Ureter (tissue), 1 donor: Measurements from ENCODE around the gene TULP1. TPM values are rescaled to one million over a fixed set of nuclear protein-coding genes. Genes with fewer than 3 reads are reported as not detected.

Experiments
- DNase-seq: peaks from one replicate; pipeline ENCODE4 v3.0.0-alpha.2; 2020; ENCODE audit warnings: low spot score
- total RNA-seq: library from RNA; stranded (reverse); gene quantifications from one replicate; pipeline ENCODE4 v1.2.4, GENCODE V29; 2023
- donor health status: DM: yes; HTN: yes; CAD: no.

The TULP1 gene
- total RNA-seq, 1 donor from 2014 or later, result 0.83 TPM

DNA sequence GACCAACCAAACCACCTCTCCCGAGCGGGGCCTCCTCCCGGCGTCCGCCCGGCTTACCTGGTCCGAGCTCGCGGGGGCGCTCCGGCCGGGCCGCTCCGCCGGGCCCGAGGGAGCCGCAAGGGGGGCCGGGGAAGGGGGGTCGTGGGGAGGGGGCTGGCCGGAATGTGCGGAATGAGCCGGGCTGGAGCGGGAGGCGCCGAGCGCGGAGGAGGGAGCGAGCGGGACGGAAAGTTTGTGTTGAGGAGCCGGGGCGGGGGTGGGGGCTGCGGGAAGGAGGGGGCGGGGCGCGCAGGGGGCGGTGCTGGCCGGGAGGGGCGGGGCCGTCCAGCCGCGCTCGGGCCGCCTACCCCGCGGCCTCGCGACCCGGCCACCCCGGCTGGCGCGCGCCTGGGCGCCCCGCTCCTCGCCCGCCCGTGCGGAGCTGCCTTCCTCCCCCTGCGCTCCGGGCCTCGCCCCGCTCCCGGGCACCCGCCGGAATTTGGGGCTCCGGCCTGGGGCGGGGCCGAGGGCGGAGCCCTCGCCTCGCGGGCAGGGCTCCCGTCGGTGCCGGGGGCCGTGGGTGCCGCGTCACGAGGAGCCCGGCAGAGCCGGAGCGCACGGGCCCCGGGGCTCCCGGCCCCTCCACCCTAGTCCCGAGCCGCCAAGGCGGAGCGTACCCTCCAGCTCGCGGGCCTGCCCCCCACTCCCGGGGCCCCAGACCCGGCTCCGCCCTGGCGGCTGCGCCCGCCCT is 15.7 kb downstream of the TULP1 start, which contains the start of gene TEAD3:
Gene TEAD3 (minus strand): TSS at position 239 of the 730 bp plus-strand sequence.
- DNase-seq, result peak; percentile 82

DNA sequence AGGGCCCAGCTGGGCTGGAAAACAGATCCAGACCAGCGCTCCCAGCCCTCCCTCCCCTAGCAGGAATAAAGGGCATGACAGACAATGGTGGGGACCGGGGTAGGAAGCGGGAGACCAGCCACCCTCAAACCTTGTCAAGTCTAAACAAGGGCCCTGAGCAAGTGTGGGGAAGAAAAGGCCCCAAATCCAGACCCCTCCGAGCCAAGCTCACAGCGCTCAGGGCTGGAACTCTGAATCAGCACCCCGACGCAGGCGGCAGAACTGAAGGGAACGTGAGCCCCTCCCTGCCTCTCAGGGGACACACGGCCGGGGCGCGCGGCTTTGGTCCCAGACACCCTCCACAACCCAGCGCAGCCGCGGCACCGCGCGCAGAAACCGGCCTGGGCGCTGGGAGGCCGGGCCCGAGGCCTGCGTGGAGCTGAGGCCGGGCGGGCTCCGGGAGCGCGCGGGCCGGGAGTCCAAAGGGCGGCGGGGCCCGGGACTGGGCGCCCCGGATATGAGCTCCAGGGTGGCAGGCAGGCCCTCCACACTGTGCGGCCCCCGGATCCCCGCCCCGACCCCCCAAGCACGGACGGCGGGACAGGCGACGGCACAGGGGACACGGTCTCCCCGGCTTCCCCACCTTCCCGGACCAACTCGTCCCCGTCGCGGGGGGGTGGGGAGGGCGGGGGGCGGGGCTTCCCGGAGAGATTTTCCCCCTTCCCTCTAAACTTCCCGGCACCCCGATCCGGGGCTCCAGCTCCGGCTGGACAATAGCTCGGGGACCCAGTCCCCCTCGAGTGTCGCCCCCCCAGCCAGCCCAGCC is 16.5 kb downstream of the TULP1 start:
- peak; percentile 76 for DNase-seq

DNA sequence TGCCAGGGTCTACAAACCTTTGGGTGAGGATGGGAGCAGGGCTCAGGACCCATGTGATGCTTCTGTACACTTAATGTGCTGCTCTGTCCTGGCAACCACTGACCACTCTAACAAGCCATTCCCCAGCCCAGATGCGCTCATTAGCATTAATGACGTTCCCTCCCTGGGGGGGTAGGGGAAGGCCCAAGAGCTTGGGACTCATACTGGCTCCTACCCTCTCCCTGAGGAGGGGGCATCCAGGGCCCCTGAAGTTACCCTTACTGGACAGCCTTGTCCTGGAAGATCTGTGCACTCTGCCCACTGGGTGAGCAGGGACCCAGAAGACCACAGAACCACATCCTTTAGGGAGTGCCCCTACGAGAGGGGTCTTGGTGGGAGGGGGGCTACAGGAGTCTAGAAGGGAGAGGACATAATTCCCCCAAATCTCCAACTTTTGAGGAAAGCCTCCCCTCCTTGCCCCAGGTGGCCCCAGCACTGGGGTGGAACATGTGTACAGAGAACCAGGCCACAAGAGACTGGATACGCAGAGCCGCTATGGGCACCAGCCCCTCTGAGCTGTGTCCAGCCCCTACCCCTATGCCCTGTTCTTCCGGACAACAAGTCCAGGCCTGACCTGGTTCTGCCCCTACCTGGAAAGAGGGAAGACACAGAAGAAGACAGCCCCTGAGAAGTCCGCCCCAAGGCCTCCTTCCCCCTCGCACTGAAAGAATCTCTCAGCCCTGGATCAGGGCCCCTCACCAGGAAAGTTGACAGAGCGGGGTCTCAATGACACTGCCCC is 17.2 kb downstream of the TULP1 start:
- DNase-seq, result no peak

DNA sequence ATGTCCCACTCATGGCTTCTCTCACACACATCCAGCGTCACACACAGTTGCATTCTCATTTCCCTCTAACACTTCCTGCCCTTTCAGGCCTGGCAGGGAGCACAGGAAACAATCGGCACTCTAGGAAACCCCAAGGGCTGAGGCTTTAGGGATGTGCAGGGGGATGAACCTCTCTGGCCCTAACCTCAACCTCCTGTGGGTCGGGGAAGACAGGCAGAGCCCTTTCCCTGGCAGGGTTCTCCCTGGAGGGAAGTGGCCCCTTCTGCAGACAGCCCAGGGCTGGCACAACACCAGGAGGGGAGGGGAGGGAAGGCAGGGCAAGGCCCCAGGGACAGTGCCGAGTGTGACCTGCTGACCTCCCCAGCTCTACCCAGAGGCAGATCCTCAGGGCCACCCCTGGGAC is 18.5 kb downstream of the TULP1 start:
- DNase-seq, result no peak

DNA sequence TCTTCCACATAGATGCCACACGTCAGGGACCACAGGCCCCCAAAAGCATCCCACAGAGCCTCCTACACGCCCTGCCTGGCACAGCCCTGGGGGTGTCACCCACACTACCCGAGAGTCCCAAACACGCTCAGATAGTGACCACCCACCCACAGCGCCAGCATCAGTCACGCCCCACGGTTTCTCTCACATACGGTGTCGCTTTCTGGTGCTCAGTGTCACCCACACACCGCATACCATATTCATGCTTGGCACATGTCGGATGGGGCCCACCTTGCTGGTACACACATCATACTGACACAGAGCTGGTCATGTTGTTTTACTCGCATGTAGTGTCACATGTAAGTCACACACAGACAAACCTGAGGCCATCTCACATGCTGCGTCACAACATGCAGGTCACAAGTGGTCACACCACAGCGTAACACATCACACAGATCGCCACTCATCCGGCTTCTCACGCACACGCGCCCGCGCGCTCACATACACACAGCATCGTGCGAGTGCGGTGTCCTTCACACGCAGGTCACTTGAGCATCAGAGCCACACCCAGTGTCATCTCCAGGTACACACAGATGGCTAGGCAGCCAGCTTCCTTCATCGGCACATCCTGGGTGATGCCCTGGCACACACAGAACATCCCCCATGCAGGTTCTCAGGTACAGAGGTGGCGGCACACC is 19.3 kb downstream of the TULP1 start:
- DNase-seq, result no peak

DNA sequence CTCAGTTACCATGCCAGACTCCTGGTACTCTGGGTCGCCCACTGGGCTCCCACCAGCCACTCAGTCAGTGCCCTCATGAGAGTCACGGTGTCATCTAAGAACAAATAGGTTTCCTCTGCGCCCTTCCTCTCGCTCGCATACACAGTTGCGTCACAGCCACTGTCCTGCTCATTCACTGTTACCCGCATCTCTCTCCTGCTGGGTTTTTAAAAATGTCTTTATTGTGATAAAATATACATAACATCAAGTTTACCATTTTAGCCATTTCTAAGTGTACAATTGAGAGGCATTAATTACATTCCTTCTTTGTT is 19.8 kb downstream of the TULP1 start:
- DNase-seq, result no peak

DNA sequence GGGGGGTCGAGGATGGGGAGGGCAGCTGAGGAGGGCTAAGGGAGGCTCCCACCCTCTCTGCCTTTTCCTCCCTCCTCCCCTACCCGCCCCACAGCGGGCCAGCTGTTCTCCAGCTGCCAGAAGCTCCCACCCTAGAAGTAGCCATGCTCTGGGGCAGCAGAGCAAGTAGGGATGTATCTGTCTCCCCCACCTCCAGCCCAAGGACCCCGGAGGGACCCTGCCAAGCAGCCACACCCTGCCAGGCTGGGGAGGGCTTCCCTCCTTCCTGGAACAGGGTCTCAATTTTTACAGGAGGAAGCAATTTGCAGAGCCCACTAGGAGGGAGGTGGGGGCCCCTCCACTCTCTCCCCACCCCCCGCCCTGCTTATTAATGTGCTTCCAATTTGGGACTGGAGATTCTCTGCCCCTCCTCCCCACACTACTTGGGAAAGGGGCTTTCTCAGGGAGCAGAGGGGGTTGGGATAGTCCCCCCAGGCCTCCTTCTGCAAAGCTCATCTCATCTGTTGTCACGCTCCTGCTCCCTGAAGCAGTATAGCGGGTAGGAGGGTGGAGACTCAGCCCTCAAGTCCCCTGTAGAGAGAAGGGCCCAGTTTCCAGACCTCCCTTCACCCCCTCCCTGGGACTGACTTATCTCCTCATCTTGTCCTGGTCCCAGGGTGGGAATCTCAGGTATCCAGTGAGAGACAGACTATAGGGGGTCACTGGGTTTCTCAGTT is 20.3 kb downstream of the TULP1 start:
- DNase-seq, result no peak

DNA sequence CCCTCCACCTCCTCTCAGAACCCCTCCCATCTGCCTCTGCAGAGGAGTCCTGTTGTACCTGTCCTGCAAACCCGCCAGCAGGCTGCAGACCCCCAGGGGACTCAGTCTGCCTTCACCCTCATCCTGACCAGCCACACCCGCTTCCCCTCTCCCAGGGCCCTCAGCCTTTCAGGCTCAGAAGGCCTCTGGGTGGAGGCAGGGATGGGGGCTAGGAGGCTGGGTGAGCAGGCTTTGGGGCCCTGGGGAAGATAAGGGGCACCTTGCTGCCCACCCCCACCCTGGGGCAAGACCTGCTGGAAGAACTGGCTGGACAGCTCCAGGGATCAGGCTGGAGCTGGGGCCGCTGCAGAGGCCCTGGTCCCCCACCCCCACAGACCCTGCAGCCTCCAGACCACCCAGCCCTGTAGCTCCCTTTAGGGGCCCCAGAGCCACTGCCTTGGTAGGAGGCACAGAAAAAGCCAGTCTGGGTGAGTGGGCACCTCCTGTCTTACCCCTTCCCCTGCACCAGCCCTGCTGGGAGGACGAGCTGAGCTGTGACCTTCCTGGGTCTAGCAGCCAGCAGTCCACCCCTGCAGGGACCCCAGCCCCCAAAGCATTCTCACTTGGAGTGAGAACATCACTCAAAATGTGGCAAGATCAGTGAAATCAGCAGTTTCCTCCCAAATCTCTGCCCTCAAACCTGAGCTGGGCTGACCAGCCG is 21.0 kb downstream of the TULP1 start:
- DNase-seq, result no peak

DNA sequence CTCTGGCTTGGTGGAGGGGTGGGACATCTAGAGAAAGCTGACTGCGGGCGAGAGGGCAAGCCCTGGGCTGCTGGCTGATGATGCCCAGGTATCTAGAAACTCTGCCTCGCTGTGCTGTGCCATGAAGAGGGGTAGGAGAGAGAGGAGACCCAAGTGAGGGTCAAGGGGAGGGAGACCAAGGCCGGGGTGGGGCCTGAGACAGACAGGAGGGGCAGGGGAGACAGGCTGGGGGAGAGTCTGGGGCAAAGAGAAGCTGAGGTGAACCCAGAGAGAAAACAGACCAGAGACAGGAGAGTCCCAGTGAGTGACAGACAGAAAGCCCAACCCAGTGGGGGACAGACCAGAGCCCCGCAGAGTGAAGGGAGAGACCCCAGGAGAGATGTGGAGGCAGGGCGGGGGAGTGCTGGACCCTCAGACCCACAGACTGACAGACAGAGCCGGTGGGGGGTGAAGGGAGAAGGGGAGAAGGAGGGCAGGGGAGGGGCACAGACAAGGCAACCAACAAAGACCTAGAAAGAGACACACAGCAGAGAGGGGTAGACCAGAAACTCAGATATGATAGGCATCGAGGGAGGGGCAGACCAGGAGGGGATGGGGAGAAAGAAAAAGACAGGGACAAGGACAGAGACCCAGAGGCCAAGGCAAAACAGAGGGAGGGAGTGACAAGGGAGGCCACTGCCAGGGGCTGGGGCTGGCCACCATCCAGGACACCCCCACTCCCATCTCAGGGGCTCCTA is 21.7 kb downstream of the TULP1 start:
- no peak for DNase-seq

DNA sequence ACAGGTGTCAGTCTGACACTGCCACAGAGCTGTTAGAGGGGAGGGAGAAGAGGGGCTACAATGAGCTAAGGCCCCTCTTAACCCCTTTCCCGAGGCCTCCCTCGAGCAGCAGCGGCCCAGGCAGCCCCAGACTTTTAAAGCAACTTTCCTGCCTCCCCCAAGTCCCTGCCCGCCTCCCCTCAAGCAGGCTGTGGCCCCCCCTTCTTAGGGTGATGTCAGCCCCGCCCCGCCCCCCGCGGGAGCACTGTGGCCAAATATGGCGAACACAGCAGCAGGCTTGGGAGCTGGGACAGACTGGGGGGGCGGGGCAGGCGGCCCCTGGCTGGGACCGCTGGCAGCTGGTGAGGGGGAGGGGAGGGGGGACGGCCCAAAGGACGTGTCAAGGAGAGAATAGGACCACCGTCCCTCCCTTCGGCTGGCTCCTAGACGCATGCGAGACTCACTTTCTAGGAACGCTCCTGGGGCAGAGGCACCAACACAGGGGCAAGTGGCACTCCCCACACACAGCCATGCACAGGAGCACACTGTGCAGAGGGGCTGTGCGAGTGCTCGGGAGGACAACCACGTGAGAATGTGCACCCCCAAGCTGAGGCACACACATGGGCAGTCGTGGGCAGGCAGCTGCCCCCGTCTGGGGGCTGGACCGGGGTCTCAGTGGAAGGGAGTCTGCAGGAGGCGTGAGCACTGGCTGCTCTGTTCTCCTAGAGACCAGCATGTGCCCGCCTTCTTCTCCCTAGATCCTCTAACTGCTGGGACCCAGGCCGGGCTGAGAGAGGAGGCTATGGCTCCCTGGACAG is 22.5 kb downstream of the TULP1 start:
- peak; percentile 92 for DNase-seq

DNA sequence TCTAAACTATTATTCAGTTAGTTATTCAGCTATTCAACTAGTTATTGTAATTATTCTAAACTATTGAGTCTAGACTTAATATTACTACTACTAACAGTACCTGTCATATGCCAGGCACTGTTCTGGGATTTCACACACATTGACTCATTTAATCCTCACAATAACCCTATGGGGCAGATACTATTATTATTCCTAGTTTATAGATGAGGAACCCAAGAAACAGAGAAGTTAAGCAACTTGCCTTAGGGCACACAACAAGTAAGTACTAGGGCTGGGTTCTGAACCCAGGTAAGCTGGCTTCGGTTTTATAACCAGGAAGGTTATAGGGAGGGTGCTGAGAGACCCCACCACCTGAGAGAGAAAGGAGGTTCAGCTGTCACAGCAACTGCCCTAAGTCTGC is 23.6 kb downstream of the TULP1 start:
- DNase-seq, result no peak

DNA sequence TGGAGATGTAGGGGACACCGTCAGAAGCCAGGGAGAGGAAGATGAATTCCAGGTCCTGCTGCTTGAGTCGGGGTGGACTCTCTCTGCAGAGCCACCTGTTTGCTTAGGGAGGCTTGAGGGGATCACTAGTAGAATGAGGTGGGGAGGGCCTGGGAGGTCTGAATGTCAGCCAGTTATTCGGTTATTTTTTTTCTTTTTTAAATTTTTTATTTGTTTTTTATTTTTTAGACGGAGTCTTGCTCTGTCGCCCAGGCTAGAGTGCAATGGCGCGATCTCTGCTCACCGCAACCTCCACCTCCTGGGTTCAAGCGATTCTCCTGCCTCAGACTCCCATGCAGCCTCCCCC is 24.2 kb downstream of the TULP1 start:
- DNase-seq, result no peak

DNA sequence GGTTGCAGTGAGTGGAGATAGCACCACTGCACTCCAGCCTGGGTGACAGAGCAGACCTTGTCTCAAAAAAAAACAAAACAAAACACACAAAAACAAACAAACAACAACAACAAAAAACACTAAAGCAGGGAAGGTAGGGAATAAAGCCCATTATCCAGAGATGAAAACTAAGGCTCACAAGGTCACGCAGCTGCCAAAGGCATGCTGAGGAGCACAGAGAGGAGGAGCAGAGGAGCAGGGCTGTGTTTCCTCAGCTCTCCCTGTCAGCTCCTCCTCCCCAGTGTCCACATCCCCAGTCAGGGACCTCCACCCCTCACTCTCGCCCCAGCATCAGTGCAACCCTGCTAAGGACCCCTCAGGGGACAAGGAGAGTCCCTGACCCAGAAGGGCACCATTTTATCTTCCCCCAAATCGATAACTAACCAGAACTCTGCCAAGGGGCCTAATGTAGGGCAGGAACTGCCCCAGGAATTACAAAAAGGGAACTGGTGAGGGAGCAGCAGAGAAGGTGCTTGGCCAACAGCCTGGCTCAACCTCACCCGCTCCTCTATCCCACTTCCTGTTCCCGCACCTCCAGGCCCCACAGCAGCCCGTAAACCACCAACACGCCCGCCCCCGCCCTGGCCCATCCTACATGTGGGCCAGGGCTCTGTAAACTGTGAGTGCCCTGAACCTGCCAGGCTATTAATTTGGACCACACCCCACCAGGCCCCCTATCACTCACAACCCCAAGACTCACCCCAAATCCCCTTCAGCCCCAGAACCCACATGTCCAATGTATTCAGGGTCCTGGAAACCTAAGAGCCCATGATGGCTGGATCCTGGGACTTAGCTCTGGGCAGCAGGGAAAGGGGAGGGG is 24.8 kb downstream of the TULP1 start:
- peak; percentile 83 for DNase-seq

DNA sequence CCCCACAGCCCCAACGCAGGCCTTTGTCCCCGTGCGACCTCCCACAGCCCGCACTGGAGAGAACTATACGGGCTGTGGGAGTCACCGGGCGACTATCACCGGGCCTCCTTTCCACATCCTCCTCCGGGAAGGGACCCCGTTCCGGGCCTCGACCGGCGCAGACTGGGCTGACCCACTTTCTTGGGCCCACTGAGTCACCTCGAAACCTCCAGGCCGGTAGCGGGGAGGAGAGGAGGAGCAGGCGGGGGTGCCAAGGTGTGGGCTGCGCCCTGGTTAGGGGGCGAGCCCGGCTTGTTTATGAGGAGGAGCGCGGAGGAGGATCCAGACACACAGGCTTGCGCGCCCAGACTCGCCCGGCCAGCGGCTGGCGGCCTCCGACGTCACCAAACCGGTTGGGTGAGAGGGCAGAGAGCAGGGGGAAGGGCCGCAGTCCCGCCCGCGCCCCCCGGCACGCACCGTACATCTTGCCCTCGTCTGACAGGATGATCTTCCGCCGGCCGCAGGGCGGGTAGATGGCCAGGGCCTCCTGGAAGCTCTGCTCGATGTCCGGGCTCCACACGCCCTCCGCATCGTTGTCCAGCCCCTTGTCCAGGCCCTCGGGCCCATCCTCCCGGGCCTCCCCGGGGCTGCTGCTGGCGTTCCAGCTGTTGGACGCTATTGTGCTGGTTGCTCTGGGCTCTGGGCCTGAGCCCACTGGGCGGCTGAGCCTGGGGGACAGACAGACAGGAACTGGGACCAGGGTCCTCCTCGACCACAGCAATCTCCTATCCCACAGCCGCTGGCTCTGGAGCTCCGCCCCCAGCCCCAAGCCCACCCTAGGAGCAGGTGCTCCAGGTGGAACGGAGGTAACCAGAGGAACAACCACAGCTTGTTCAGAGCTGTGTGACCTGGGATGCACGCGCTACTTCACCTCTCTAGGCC is 26.4 kb downstream of the TULP1 start:
- peak; percentile 93 for DNase-seq

DNA sequence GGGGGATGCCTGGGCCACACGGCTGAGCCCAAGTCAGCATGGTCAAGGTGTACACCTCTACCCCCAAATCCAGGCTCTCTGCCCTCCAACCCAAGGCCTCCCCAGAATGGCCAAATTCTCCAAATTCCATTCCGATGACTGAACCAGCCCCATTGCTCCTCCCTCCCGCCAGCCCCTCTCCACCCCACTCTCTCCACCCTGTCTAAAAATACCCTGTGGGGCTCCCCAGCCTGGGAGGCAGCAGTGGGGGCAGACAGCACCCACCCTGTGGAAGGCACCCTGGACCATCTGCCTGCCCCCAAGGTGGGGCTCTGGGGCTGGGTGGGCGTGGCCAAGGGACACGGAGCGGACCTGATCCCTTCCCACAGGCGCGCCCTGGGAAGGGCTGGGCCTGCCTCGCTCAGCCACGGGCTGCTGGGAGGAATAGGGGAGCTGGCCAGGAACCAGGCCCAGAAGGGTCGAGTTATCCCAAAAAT is 27.3 kb downstream of the TULP1 start:
- no peak for DNase-seq

DNA sequence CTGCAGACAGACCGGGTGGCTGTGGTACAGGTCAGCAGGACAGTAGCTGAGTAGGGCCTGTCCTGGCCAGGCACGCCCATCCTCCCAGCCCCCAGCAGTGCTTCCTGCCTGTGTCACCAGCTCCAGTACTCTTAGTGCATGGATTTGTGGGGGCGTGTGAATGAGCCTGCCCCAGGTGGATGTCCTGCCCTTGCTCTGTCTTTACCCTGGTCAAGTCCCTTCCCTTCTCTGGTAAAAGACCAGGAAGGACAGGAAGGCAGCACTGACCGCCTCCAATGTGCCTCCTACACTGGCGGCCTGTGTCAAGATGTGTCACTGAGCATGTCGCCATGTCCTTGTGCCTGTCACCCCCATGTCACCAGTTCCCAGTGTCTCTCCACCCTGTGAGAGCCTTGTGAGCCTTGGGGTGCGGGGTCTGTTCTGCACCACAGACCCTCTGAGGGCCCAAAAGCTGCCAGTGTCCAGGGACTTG is 27.7 kb downstream of the TULP1 start:
- no peak for DNase-seq
